GF-D8 (cell line): ENCODE measurements around the gene DOK4.

Experiments used
- DNase-seq: peaks from one replicate; lab custom pipeline; 2025; lab: John Stamatoyannopoulos, UW

The DOK4 gene

DNA sequence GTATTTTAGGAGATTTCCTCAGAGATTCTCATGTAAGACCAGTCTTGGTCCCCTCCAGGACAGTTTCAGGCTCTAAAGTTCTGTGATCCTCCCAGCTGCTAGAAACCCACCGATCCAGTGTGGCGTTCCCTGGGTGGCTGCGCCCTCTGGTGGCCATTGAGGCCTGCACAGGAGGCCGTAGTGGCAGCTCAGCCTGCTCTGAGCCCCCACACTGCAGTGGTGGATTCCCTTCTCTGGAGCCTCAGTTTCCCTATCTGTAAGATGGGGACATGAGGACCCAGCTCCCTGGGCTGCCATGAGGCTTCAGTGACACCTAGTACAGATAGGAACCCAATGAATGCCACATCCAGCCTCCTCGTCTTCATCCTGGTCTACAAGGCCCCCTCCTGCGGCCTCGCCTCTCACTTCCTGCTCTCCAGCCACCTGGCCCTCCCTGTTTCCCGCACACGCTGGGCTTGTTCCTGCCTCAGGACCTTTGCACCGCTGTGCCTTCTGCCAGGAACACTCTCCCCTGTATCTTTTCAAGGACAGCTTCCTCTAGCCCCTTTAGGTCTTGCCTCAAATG lies 33.6 kb upstream of the DOK4 start:
- no peak for DNase-seq

DNA sequence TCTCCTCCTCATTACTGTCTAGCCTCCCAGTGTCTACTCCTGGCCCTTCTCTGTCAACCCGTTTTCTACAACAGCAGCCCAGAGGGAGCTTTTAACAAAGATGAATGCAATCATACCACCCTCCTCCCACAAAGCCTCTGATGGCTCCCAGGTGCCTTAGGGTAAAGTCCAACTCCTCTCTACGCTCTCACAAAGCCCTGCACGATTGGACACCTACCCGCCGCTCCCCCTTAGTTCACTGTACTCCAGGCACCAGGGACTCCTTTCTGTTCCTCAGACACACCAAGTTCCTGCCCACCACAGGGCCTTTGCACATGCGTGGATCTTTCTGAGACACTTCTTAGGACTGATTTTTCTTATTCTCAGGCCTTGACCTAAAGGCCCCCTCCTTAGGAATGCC lies 32.6 kb upstream of the DOK4 start:
- no peak for DNase-seq

- DNase-seq: no peak
These were observed 32.2 kb upstream of the DOK4 start for GRCh38 chr16:57518520-57518919.

- DNase-seq: no peak
These were observed 31.4 kb upstream of the DOK4 start for GRCh38 chr16:57517397-57518367.

GRCh38 chr16:57516773-57517172 lies 30.5 kb upstream of the DOK4 start:
- no peak for DNase-seq

GRCh38 chr16:57516176-57516725 lies 30.0 kb upstream of the DOK4 start:
- DNase-seq: no peak

DNA sequence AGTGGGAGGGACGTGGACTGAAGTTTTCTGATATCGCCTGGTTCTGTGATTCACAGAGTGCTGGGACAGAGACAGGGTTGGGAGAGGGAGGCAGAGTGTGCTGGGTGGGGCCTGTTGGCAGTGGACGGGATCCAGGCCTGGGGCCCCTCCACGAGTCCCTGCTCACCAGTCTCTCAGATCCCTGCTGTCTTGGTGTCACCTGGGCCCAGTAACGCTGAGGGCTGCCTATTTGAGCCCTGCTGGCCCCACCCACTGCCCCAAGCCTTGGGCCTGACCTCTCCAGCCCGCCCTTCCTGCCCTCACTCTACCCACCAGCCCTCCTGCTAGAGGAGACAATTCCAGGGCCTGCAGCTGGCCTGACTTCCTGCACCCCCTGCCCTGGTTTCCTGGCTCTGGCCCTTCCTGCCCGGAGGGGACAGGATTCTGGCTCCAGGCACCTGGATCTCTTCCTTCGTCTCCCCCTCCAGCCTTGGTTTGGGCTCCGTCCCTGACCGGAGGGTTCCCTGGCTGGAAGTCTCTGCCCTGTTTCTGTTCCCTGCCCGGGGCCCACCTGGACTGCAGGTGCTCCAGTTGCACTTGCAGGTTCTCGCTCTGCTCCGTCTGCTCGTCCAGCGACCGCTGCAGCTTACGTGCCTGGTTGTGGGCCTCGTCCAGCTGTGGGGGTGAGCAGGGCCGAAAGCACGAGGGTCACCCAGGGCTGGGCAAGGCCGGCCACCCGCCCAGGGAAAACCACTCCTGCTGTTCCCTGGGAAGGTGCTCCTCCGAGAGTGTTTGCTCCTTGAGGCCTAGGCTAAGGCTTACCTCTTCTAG lies 28.7 kb upstream of the DOK4 start:
- no peak for DNase-seq

DNA sequence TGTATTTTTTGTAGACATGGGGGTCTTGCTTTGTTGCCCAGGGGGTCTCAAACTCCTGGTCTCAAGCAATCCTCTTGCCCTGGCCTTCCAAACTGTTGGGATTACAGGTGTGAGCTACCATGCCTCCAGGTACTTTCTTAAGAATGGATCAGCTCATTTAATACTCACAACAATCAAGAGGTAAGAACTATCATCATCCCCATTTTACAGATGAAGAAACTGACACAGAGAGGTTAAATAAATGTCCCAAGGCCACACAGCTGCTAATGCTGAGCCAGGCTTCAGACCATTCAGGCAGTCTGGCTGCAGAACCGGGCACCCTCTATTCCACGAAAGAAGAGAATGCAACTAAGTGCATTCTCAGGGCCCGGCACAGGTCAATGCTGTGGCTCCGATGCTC lies 28.1 kb upstream of the DOK4 start:
- DNase-seq: no peak

- DNase-seq: no peak
These were observed 27.2 kb upstream of the DOK4 start for GRCh38 chr16:57513371-57514102.

DNA sequence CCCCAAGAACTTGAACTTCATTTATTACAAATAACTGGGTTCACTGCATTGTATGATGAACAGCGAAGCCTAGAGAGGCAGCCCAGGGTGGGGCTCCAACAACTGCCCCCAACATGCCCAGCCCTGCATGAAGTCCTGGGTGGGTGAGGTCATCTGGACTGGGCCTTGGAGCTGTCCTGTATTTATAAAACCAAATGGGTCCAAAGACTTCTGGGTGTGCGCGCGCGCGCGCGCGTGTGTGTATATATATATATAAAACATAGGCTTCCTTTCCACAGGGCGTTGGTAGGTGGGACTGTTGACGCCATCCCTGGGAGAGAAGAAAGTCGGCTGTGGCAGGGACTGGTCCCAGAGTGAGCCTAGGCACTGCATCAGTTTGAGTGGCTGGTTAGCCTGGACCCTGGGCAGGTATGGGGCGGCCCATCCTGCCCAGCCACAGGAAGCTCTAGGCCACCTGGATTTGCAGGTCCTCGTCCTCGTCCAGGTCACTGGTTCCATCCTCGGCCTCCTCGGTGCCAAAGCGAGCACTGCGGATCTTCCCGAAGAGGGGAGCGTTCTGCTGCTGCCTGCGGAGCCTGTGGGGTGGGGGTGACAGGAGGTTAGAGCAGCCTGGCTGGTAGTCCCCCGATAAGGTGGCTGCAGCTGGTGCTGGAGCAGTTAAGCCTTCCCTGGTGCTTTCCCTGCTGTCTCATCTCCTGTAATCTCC lies 26.2 kb upstream of the DOK4 start:
- DNase-seq: no peak

DNA sequence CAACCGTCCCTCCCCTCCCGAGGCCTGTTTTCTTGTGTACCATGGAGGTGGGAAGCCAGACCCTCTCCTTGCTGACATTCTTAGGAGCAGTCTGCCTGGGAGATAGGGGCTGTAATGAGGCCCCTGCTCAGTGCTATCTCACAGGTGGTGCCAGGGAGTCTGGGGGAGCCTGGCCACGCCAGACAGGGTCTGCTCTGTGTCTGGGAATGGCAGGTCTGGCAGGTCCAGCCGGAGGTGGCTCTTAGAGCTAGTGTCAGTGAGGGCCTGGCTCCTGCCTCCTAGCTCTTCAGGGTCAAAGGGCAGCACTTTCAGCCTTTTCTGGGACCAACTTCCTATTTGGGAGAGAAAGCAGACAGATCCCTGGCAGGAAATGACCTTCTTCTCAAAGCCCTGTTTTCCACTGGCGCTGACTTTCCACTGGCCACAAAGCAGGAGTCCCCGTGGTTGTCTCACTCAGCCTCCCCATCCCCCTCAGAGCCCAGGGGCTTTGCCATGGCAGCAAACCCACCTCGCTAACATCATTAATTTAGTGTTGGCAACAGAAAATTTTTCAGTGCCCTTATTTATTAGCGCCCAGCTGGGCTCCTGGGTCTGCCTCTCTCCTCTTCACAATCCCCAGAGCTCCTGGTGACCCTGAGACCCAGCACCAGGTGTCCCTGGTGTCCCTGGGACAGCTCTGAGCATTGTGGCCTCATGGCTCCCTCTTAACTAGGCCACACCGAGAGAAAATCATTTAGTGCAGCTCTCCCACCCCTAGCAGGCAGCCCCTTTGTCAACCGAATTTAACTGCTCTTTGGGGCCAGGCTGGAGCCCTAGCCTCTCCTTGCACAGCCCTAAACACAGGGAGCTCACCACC lies 24.0 kb upstream of the DOK4 start:
- no peak for DNase-seq

DNA sequence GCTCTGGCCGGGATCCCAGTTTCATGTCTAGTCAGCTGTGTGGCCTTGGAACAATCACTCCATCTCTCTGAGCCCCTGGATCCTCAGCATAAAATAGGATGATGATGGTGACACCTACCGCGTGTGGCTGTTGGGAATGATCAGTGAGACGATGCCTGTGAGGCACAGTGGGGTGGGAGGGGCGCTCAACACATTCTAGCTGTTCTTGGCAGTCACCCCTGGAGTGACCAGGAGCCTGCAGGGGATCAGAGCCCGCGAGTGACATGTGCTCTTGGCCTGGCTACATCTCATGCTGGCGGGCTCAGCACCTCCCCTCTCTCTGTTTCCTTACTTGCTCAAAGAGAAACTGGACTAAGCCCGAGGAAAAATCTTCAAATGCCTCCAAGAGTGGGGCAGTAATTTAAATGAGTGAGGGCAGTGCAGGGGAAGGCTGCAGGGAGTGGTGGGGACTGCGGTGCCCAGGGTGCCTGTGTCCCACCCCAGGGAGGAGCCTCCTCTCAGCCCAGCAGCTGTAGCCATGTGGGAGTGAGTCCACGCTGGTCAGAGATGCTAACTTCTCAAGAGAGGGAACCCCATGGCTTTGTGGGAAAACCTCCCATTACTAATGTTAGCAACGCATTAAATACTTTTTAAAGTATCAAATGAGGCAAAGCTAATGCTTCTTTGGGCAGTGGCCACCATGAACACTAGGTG lies 23.1 kb upstream of the DOK4 start:
- DNase-seq: no peak

GRCh38 chr16:57508035-57508425 lies 21.7 kb upstream of the DOK4 start:
- no peak for DNase-seq

- no peak for DNase-seq
These were observed 21.1 kb upstream of the DOK4 start for GRCh38 chr16:57507136-57508034.

DNA sequence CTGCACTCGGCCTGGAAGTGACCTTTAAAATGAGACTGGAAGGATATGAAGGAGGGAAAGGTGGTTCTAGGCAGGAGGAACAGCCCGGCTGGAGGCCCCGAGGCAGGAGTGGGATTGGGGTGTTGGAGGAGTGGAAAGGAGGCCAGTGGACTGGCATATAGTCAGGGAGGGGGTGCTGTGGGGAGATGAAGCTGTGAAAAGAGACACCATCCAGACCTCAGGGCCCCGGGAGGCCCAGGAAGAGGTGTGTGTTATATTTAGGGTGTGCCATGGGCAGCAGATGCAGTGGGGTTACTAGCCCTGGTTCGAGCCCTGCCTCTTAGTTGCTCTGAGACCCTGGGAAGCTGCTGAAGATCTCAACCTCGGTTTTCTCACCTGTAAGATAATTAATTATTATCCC lies 18.9 kb upstream of the DOK4 start:
- no peak for DNase-seq

DNA sequence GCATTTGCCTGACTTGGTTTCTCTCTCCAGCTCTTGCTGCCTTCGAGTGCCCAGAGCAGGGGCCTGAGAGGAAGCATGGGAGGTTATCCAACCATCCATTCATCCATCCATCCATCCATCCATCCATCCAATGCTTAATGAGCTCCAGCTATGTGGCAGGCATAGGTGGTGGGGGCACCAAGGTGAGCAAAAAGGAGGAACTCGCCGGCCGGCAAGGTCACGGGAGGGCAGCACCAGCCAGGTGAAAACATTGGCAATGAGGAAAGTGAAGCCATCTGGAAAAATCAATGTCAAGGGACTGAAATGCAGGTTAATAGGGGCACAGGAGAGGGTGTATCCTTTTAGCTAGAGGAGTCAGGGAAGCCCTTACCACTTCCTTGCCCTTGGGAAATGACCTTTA lies 18.2 kb upstream of the DOK4 start:
- no peak for DNase-seq

GRCh38 chr16:57504001-57504400 lies 17.7 kb upstream of the DOK4 start:
- DNase-seq: no peak

GRCh38 chr16:57503366-57503765 lies 17.1 kb upstream of the DOK4 start:
- no peak for DNase-seq
